ENCODE results near the gene ART3. TPM values are rescaled to one million over a fixed set of nuclear protein-coding genes. Genes with fewer than 3 reads are reported as not detected.

The ART3 gene
- under 0.01 TPM in 1 of 2 replicates, not detected in the other for total RNA-seq

GRCh38 chr4:76074468-76074867 is at the start of gene ART3:
Gene ART3, plus strand, starts transcription at chr4:76074709. Its CDS starts 1,181 bp downstream, at chr4:76075890.

GRCh38 chr4:76035799-76036380 is 38.6 kb upstream of the ART3 start, which contains the start of gene CXCL11:
Gene CXCL11, minus strand, starts transcription at chr4:76036070. Its CDS starts 83 bp downstream, at chr4:76035987.

GRCh38 chr4:76148142-76148865 is 73.8 kb downstream of the ART3 start, which contains the start of gene NUP54:
Gene NUP54, minus strand, starts transcription at chr4:76148397. Its CDS starts 23 bp downstream, at chr4:76148374.

Other genes with a start within 250 kb of the ART3 start
- not detected in 2 replicates for gene PPEF2, start 172.3 kb upstream of the ART3 start, total RNA-seq
- 16.3 and 20.3 TPM in 2 replicates for gene NAAA, start 133.7 kb upstream of the ART3 start, total RNA-seq
- gene SDAD1, start 83.8 kb upstream of the ART3 start, total RNA-seq: 19.7 and 20.2 TPM in 2 replicates
- gene CXCL9, start 67.2 kb upstream of the ART3 start, total RNA-seq: not detected in 2 replicates
- 0.09 TPM in 2 replicates for gene CXCL10, start 51.2 kb upstream of the ART3 start, total RNA-seq
- gene CXCL11, start 38.6 kb upstream of the ART3 start, total RNA-seq: 0.66 and 0.99 TPM in 2 replicates
- 47.5 and 49.2 TPM in 2 replicates for gene NUP54, start 73.7 kb downstream of the ART3 start, total RNA-seq
- 155 and 251 TPM in 2 replicates for gene SCARB2, start 139.1 kb downstream of the ART3 start, total RNA-seq
- 0.18 and 0.28 TPM in 2 replicates for gene FAM47E, start 177.0 kb downstream of the ART3 start, total RNA-seq
- 2.7 and 6.1 TPM in 2 replicates for gene STBD1, start 232.0 kb downstream of the ART3 start, total RNA-seq